T-helper 17 cell (primary cell): ENCODE results near the gene COX6A1. TPM values are rescaled to one million over a fixed set of nuclear protein-coding genes. Genes with fewer than 3 reads are reported as not detected.
A peak's percentile ranks its signal among the peaks of the same experiment; 100 is the strongest.
"Not testable (repeated sequence)": the region's sequence is repeated elsewhere in the genome, so short reads cannot be mapped to it uniquely, and the experiment has no call there.

Experiments used
- ATAC-seq: fragments of 150-1000 bp; cut with Tn5 transposase; 2 replicates; pipeline ENCODE4 v1.10.0; 2021; ENCODE audit warnings: mild to moderate bottlenecking, moderate library complexity
- DNase-seq, 3 donors: peaks; one replicate each; pipeline versions ENCODE4 v3.0.0 to v3.0.0-alpha.2; 2020 to 2021
- H3K9me3 ChIP-seq: one replicate; pipeline ENCODE4 v1.7.0; 2013; ENCODE audit warnings: low read length, mild to moderate bottlenecking; ENCODE audit not compliant: control insufficient read depth, poor library complexity, severe bottlenecking
- H3K27ac Mint-ChIP-seq: one replicate; pipeline ENCODE4 v1.8.0; 2022; ENCODE audit warnings: mild to moderate bottlenecking, moderate library complexity, mixed read lengths
- H3K27me3 Mint-ChIP-seq: one replicate; pipeline ENCODE4 v1.8.0; 2022; ENCODE audit warnings: mixed read lengths
- H3K36me3 Mint-ChIP-seq: one replicate; pipeline ENCODE4 v1.8.0; 2022; ENCODE audit warnings: low read depth, mixed read lengths
- H3K4me1 Mint-ChIP-seq: one replicate; pipeline ENCODE4 v1.8.0; 2022; ENCODE audit warnings: mild to moderate bottlenecking, mixed read lengths
- H3K4me3 Mint-ChIP-seq: one replicate; pipeline ENCODE4 v1.8.0; 2022; ENCODE audit warnings: mild to moderate bottlenecking, moderate library complexity, mixed read lengths
- total RNA-seq, 4 donors: library from RNA in 2 of 4; stranded (reverse) in 2 of 4; gene quantifications; one replicate each; pipeline ENCODE4 v1.2.3 and lab custom pipeline; 2022 to 2026

COX6A1 gene
- total RNA-seq, 2 donors from 2014 or later = 136 to 144 TPM

- peak; percentile 49 to 65 (median 63) for DNase-seq
- H3K27me3 Mint-ChIP-seq = no peaks in the 10 kb centered on the region
- H3K4me3 Mint-ChIP-seq = peak overlapping the region; percentile 36
- no peak overlapping the region for H3K27ac Mint-ChIP-seq
- H3K4me1 Mint-ChIP-seq = peaks cover 15% of the 10 kb centered on the region
- no peaks in the 10 kb centered on the region for H3K9me3 ChIP-seq
- peak; percentile 46 for ATAC-seq
- H3K36me3 Mint-ChIP-seq = no peaks in the 10 kb centered on the region
Measured at GRCh38 chr12:120439646-120440247, 1.8 kb downstream of the COX6A1 start.

GRCh38 chr12:120444676-120445075 lies 6.8 kb downstream of the COX6A1 start:
- Mint-ChIP-seq H3K36me3 (peaks cover 2% of the 10 kb centered on the region), H3K27ac (peak overlapping the region; percentile 97), H3K4me3 (peak overlapping the region; percentile 99), H3K27me3 (no peaks in the 10 kb centered on the region), H3K4me1 (peaks cover 21% of the 10 kb centered on the region)
- no peaks in the 10 kb centered on the region for H3K9me3 ChIP-seq
- DNase-seq (no peak), ATAC-seq (no peak)

- Mint-ChIP-seq H3K4me3 (peak within 1 kb of the TSS; percentile 99), H3K27me3 (no peaks in the 10 kb centered on the region), H3K36me3 (peaks cover 2% of the 10 kb centered on the region), H3K27ac (peak within 1 kb of the TSS; percentile 97), H3K4me1 (peaks cover 18% of the 10 kb centered on the region)
- DNase-seq (peak; percentile 72 to 80 (median 75)), ATAC-seq (peak; percentile 97)
- H3K9me3 ChIP-seq = no peaks in the 10 kb centered on the region
Measured at GRCh38 chr12:120445911-120446843, 8.3 kb downstream of the COX6A1 start, which contains the start of the genes GATC and TRIAP1. GATC (plus strand) TSS chr12:120446444; CDS start chr12:120446481, 37 bp downstream. TRIAP1 (minus strand) TSS chr12:120446384; CDS start chr12:120446372, 12 bp downstream.

GRCh38 chr12:120446844-120447178 lies 8.9 kb downstream of the COX6A1 start:
- not testable (repeated sequence) for H3K36me3 Mint-ChIP-seq, DNase-seq, H3K9me3 ChIP-seq, H3K27me3 Mint-ChIP-seq
- H3K27ac Mint-ChIP-seq = peak overlapping the region; percentile 97
- ATAC-seq = peak; percentile 8
- H3K4me3 Mint-ChIP-seq = peak overlapping the region; percentile 99
- peaks cover 16% of the 10 kb centered on the region for H3K4me1 Mint-ChIP-seq

- peak overlapping the region; percentile 99 for H3K4me3 Mint-ChIP-seq
- ATAC-seq (no peak), DNase-seq (no peak)
- H3K9me3 ChIP-seq = no peaks in the 10 kb centered on the region
- H3K4me1 Mint-ChIP-seq = peaks cover 18% of the 10 kb centered on the region
- H3K27ac Mint-ChIP-seq = peak overlapping the region; percentile 97
- H3K27me3 Mint-ChIP-seq = no peaks in the 10 kb centered on the region
- H3K36me3 Mint-ChIP-seq = peaks cover 2% of the 10 kb centered on the region
Measured at GRCh38 chr12:120447992-120448391, 10.1 kb downstream of the COX6A1 start.

- not testable (repeated sequence) for ATAC-seq, H3K27me3 Mint-ChIP-seq, DNase-seq, H3K36me3 Mint-ChIP-seq, H3K4me1 Mint-ChIP-seq, H3K9me3 ChIP-seq, H3K27ac Mint-ChIP-seq, H3K4me3 Mint-ChIP-seq
Measured at GRCh38 chr12:120452524-120452923, 14.6 kb downstream of the COX6A1 start.

GRCh38 chr12:120453060-120453750 lies 15.3 kb downstream of the COX6A1 start:
- DNase-seq = no peak
- no peak overlapping the region for H3K4me3 Mint-ChIP-seq
- H3K36me3 Mint-ChIP-seq = no peaks in the 10 kb centered on the region
- H3K9me3 ChIP-seq = no peaks in the 10 kb centered on the region
- ATAC-seq = no peak
- peaks cover 5% of the 10 kb centered on the region for H3K4me1 Mint-ChIP-seq
- H3K27me3 Mint-ChIP-seq = no peaks in the 10 kb centered on the region
- H3K27ac Mint-ChIP-seq = no peak overlapping the region

- Mint-ChIP-seq H3K27ac (no peak overlapping the region), H3K4me1 (peaks cover 5% of the 10 kb centered on the region), H3K4me3 (no peak overlapping the region), H3K27me3 (no peaks in the 10 kb centered on the region), H3K36me3 (no peaks in the 10 kb centered on the region)
- peak; percentile 94 for ATAC-seq
- H3K9me3 ChIP-seq = no peaks in the 10 kb centered on the region
- no peak for DNase-seq
Measured at GRCh38 chr12:120453977-120454376, 16.1 kb downstream of the COX6A1 start.

GRCh38 chr12:120455302-120455701 lies 17.4 kb downstream of the COX6A1 start:
- no peak for ATAC-seq
- H3K4me1 Mint-ChIP-seq = peaks cover 2% of the 10 kb centered on the region
- no peak overlapping the region for H3K4me3 Mint-ChIP-seq
- no peak for DNase-seq
- no peaks in the 10 kb centered on the region for H3K27me3 Mint-ChIP-seq
- H3K27ac Mint-ChIP-seq = no peak overlapping the region
- H3K9me3 ChIP-seq = no peaks in the 10 kb centered on the region
- peaks cover 4% of the 10 kb centered on the region for H3K36me3 Mint-ChIP-seq

- H3K27me3 Mint-ChIP-seq = no peaks in the 10 kb centered on the region
- DNase-seq (no peak), ATAC-seq (no peak)
- no peak overlapping the region for H3K27ac Mint-ChIP-seq
- peaks cover 6% of the 10 kb centered on the region for H3K36me3 Mint-ChIP-seq
- H3K4me3 Mint-ChIP-seq = no peak overlapping the region
- H3K9me3 ChIP-seq = no peaks in the 10 kb centered on the region
- peaks cover 2% of the 10 kb centered on the region for H3K4me1 Mint-ChIP-seq
Measured at GRCh38 chr12:120457133-120457532, 19.2 kb downstream of the COX6A1 start.

GRCh38 chr12:120460157-120460556 lies 22.2 kb downstream of the COX6A1 start:
- H3K4me1 Mint-ChIP-seq = peaks cover 2% of the 10 kb centered on the region
- H3K9me3 ChIP-seq = no peaks in the 10 kb centered on the region
- H3K36me3 Mint-ChIP-seq = peaks cover 9% of the 10 kb centered on the region
- no peak for ATAC-seq
- DNase-seq = no peak
- H3K27ac Mint-ChIP-seq = no peak overlapping the region
- no peak overlapping the region for H3K4me3 Mint-ChIP-seq
- no peaks in the 10 kb centered on the region for H3K27me3 Mint-ChIP-seq

GRCh38 chr12:120462099-120462640 lies 24.3 kb downstream of the COX6A1 start:
- Mint-ChIP-seq H3K36me3 (peaks cover 9% of the 10 kb centered on the region), H3K4me3 (no peak overlapping the region), H3K27me3 (no peaks in the 10 kb centered on the region), H3K4me1 (peaks cover 8% of the 10 kb centered on the region), H3K27ac (no peak overlapping the region)
- no peak for DNase-seq
- no peak for ATAC-seq
- no peaks in the 10 kb centered on the region for H3K9me3 ChIP-seq

- DNase-seq (no peak), ATAC-seq (no peak)
- no peak overlapping the region for H3K27ac Mint-ChIP-seq
- H3K9me3 ChIP-seq = no peaks in the 10 kb centered on the region
- H3K4me1 Mint-ChIP-seq = peaks cover 19% of the 10 kb centered on the region
- no peaks in the 10 kb centered on the region for H3K27me3 Mint-ChIP-seq
- no peak overlapping the region for H3K4me3 Mint-ChIP-seq
- peaks cover 9% of the 10 kb centered on the region for H3K36me3 Mint-ChIP-seq
Measured at GRCh38 chr12:120463712-120464111, 25.8 kb downstream of the COX6A1 start.
